Posterior cingulate gyrus (tissue), 11 donors: ENCODE data around the gene PPP1R12B.
"Not testable (repeated sequence)": the region's sequence is repeated elsewhere in the genome, so short reads cannot be mapped to it uniquely, and the experiment has no call there.

ENCODE experiments used
- DNase-seq, 10 donors: peaks; one replicate each; pipeline versions ENCODE4 v3.0.0 to v3.0.0-alpha.2; 2020 to 2021; ENCODE audit warnings: mixed read lengths in 3 of 10
- intact Hi-C: fragments of 100-400 bp; cut with DNase I; formaldehyde crosslinking; loops from one replicate; pipeline ENCODE4 v1.15.1; 2023

Gene PPP1R12B

DNA sequence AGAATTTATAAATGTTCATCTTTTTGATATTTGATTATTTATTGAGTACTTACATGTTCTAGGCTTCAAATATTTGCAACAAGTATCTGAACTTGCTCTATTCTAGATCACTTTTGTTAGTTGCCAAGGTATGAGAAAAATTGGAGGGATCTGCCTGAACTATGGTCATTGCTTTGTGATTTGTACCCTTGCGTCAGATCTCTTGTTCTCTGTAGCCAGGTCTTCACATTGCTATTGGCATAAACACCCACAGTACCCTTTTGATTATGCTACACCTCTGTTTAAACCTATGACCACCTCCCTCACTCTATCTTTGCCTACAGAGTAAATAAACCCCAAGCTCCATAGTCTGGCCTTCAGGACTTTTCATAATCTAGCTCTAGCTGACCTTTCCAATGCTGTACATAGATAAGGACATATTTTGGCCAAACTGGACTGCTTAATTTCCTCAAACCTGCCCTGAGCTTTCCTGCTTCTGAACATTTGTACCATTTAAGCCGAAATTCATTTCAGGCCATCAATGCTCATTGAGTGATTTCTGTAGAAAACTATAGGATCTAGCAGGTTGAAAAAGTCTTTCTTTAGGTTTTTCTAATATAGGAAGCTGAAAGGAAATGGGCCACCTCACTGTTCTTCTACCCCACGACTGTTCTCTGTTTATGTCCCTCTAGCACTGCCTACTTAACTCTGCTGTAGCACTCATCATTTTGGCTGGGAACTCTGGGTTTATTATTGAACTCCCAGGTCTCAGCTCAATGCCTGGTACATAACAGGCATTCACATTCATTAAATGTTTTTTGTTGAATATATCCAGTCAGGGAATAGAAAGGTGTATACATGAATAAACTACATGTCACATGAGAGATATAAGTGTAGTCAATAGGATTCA, 84.9 kb downstream of the PPP1R12B start:
- no peak for DNase-seq
- intact Hi-C loops: no loop called here

GRCh38 chr1:202434059-202434458, 85.6 kb downstream of the PPP1R12B start:
- intact Hi-C loops: no loop called here
- no peak for DNase-seq

- intact Hi-C loops: no loop called here
- DNase-seq: peak in 2 of 10 donors; percentile 62 to 85
Observed at GRCh38 chr1:202438393-202439174, 90.1 kb downstream of the PPP1R12B start.

DNA sequence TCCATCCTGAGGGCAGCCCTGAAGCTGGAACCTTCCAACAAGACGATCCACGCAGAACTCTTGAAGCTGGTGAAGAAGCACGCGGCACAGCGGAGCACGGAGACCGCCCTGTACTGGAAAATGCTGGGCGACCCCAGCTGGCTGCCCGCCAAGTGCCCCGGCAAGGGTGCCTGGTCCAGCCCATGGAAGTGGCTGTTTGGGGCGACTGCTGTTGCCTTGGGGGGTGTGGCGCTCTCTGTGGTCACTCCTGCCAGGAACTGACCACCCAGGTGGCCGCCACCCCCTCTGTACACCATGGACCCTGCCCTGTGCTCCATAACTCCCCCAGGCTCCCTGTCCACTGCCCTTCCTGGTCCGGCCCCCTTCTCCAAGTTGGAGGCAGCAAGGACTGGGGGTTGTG, 90.8 kb downstream of the PPP1R12B start:
- DNase-seq: peak in 2 of 10 donors; percentile 59 to 85
- intact Hi-C loops: no loop called here

- DNase-seq, intact Hi-C loops: not testable (repeated sequence)
Observed at GRCh38 chr1:202448140-202448539, 99.6 kb downstream of the PPP1R12B start.

GRCh38 chr1:202451641-202452040, 103.1 kb downstream of the PPP1R12B start:
- intact Hi-C loops, DNase-seq: not testable (repeated sequence)

DNA sequence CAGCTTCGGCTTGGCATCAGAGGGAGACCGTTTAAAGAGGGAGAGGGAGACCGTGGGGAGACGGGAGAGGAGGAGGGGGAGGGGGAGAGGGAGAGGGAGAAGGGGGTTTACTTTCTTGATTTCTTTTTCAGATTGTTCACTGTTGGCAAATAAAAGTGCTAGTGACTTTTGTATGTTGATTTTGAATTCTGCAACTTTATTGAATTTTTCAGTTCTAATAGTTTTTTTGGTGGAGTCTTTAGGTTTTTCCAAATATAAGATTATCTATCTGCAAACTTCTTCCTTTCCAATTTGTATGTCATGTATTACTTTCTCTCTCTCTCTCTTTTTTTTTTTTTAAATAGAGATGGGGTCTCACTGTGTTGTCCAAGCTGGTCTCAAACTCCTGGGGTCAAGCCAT, 104.0 kb downstream of the PPP1R12B start:
- intact Hi-C loops: no loop called here
- no peak for DNase-seq

- intact Hi-C loops, DNase-seq: not testable (repeated sequence)
Observed at GRCh38 chr1:202456372-202457169, 108.1 kb downstream of the PPP1R12B start.

- DNase-seq, intact Hi-C loops: not testable (repeated sequence)
Observed at GRCh38 chr1:202458651-202459050, 110.2 kb downstream of the PPP1R12B start.

DNA sequence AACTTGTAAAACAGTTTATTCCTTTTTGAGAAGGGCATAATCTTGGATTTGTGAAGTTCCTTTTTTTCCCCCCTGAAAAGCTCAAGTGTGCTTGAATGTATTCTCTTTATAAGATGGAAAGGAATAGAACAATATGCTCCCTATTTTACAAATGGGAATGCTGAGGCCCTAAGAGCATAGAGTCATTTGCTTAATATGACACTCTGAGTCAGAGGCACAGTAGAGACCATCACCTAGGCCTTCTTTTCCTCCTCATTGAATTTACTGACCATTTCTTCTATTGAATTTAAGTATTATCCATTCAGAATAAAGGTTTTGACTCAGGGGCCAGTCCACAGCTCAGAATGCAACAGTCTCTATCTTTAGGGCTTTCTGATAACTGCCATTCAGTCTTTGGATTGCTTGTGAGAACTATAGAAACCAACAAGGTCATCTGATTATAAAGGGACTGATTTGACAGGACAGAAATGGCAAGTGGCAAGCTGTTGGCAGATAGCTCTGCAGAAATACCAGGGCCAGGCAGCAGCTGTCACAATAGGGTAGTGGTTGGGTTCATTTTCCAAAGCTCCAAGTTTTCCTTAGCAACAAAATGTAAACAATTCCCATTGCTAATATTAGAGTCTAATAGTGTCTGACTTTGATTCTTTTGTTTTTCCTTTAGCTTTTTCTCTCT, 111.1 kb downstream of the PPP1R12B start:
- not testable (repeated sequence) for DNase-seq

DNA sequence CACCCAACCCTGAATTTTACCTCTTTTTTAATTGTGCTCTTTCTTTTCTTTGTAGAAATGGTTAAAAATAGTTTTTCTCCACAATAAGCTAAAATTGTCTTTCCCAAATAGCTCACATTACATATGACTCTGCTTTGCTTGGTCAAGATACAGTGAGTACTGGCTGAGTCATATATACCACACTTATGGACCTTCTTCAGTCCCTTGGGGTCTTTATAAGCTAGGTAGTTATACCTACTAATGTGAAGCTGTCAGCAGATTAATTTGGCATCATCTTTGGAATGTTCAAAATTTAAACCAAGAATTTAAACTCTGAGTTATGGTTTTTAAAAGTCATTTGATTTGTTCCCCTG, 111.6 kb downstream of the PPP1R12B start:
- intact Hi-C loops: loop anchor here (5.0 kb wide), 1 partner anchor 257 kb away; no protein-coding TSS in a partner anchor

More for the DNA sequence above, 111.1 kb downstream of the PPP1R12B start:
- intact Hi-C loops: loop anchor here (5.0 kb wide), 1 partner anchor 258 kb away; no protein-coding TSS in a partner anchor

GRCh38 chr1:202462342-202463076, 114.0 kb downstream of the PPP1R12B start:
- intact Hi-C loops: loop anchor here (5.0 kb wide), 1 partner anchor 255 kb away; no protein-coding TSS in a partner anchor
- DNase-seq: no peak

More for the DNA sequence above, 111.6 kb downstream of the PPP1R12B start:
- not testable (repeated sequence) for DNase-seq

DNA sequence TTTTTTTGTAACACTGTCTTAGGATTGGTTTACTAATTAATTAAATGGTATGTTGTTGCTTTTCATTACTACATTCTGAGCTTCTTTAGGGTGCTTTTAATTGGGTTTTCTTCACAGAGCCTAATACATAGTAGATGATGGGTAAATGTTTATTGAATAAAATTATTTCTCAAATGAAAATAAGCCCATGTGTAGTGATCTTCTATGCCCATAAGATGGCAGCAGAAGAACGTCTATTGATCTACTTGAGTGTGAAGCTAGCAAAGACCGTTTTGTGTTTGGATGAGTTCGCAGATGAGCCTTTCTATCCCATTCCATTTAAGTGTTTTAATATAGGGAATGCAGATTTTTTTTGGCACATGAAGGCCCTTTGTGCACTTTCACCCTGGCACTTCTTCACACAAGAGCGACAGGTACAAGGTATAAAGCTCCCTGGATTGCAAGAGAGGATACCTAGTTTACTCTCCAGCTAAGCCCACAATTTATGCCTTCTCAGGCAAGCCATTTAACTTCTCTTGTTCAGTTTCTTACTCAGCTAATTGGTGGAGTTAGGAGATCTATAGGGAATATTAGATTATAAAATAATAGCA, 115.7 kb downstream of the PPP1R12B start:
- not testable (repeated sequence) for DNase-seq
- intact Hi-C loops: loop anchor here (5.0 kb wide), 1 partner anchor 253 kb away; no protein-coding TSS in a partner anchor

GRCh38 chr1:202465644-202466270, 117.3 kb downstream of the PPP1R12B start:
- DNase-seq, intact Hi-C loops: not testable (repeated sequence)

GRCh38 chr1:202466339-202466738, 117.8 kb downstream of the PPP1R12B start:
- intact Hi-C loops, DNase-seq: not testable (repeated sequence)

GRCh38 chr1:202467381-202467780, 118.9 kb downstream of the PPP1R12B start:
- intact Hi-C loops, DNase-seq: not testable (repeated sequence)

- DNase-seq, intact Hi-C loops: not testable (repeated sequence)
Observed at GRCh38 chr1:202468695-202469094, 120.2 kb downstream of the PPP1R12B start.

DNA sequence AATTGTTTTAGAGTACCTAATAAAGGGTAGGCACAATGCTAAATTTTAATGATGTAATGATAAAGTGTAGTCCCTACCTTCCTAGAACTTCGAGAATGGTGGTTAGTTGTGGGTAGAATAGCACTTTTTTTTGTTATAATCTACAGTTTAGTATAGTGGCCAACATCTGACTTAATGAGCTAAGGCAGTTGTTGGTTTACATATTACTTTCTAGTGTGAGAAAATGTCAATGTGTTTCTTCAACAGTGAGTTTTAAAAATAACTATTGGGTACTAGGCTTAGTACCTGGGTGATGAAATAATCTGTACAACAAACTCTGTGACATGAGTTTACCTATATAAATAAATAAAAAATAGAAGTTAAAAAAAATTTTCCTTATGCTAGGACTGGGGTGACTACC, 120.6 kb downstream of the PPP1R12B start:
- intact Hi-C loops, DNase-seq: not testable (repeated sequence)
